Testis (tissue), 2 donors: ENCODE results near the gene ME1.

Source experiments
- CTCF ChIP-seq, 3 experiments: fragments of 450-650 bp in 2 of 3; fragments of 200-600 bp in 1 of 3; sonication (generic) in 1 of 3; IDR thresholded peaks; one replicate each; pipeline ENCODE4 v1.5.1; 2016 to 2019; ENCODE audit warnings: antibody characterized with exemption in 3 of 3, mild to moderate bottlenecking in 2 of 3, moderate library complexity in 1 of 3
- POLR2A ChIP-seq: fragments of 450-650 bp; IDR thresholded peaks from one replicate; pipeline ENCODE4 v1.6.1; 2017; ENCODE audit warnings: antibody characterized with exemption, mild to moderate bottlenecking, moderate library complexity

DNA sequence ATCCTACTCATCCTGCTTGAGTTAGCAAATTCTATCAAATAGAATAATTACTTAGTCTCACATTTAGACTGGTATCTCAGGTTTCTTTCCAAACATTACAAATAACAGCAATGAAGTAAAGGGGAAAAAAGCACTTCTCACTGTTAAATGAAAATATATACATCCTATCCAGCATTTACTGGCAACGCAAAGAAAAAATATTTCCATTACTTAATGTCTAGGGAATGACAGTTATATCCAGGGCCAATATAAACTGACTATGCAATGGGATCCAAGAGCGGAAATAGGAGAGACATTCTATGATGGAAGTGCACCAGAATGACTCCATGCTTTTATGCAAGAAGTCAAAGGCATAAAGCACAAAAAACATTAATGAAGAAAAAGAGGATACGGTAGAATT is 60.3 kb downstream of the ME1 start:
- TF ChIP-seq CTCF (IDR thresholded peaks at IDR 0.05) (no peak), POLR2A (no peak)
